PC-3 (cell line): Measurements from ENCODE around the gene RBM12.

Experiments
- CTCF ChIP-seq: fragments of 300-600 bp; sonication (generic); conservative IDR thresholded peaks from 2 replicates; pipeline ENCODE4 v1.5.1; 2017; ENCODE audit warnings: antibody characterized with exemption, low read depth, mild to moderate bottlenecking, low read length
- EZH2 ChIP-seq: fragments of 300-600 bp; sonication (generic); IDR thresholded peaks from one replicate; pipeline ENCODE4 v1.6.1; 2017; ENCODE audit warnings: antibody characterized with exemption, mild to moderate bottlenecking, low read length; ENCODE audit not compliant: unreplicated experiment
- EZH2phosphoT487 ChIP-seq: fragments of 300-600 bp; sonication (generic); IDR thresholded peaks from 2 replicates; pipeline ENCODE4 v1.6.1; 2018; ENCODE audit warnings: mild to moderate bottlenecking, antibody characterized with exemption, low read length, borderline replicate concordance

- TF ChIP-seq EZH2: no peak
- TF ChIP-seq CTCF: no peak
- TF ChIP-seq EZH2phosphoT487: no peak
Measured at GRCh38 chr20:35607003-35607735, 57.5 kb downstream of the RBM12 start.
